ENCODE results near the gene CEP83. TPM values are rescaled to one million over a fixed set of nuclear protein-coding genes. Genes with fewer than 3 reads are reported as not detected.

The CEP83 gene
- total RNA-seq, 2 donors from 2014 or later: 23.3 to 26.3 TPM

GRCh38 chr12:94309373-94309772, 150.3 kb downstream of the CEP83 start:
- Mint-ChIP-seq H3K4me3 (no peak overlapping the region), H3K4me1 (ENCODE audit: low read depth) (peaks cover 39% of the 10 kb centered on the region), H3K36me3 (ENCODE audit: insufficient read depth in 2 of 2) (peaks cover 15 to 34% of the 10 kb centered on the region in 2 donors), H3K27me3 (ENCODE audit: low read depth) (no peaks in the 10 kb centered on the region), H3K9me3 (no peaks in the 10 kb centered on the region), H3K27ac (no peak overlapping the region)
- peak in 1 of 2 donors; percentile 48 for ATAC-seq (replicated peaks in 1 of 2)
- no peak for DNase-seq

- Mint-ChIP-seq H3K27ac (no peak overlapping the region), H3K27me3 (ENCODE audit: low read depth) (no peaks in the 10 kb centered on the region), H3K9me3 (no peaks in the 10 kb centered on the region), H3K4me1 (ENCODE audit: low read depth) (peaks cover 41% of the 10 kb centered on the region), H3K4me3 (no peak overlapping the region), H3K36me3 (ENCODE audit: insufficient read depth in 2 of 2) (peaks cover 15 to 34% of the 10 kb centered on the region in 2 donors)
- ATAC-seq (replicated peaks in 1 of 2) (no peak), DNase-seq (no peak)
These were observed 151.1 kb downstream of the CEP83 start for GRCh38 chr12:94308612-94309011.

- Mint-ChIP-seq H3K27me3 (ENCODE audit: low read depth) (no peaks in the 10 kb centered on the region), H3K4me1 (ENCODE audit: low read depth) (peaks cover 41% of the 10 kb centered on the region), H3K36me3 (ENCODE audit: insufficient read depth in 2 of 2) (peaks cover 23 to 35% of the 10 kb centered on the region in 2 donors), H3K4me3 (peak overlapping the region; percentile 54 to 69), H3K9me3 (no peaks in the 10 kb centered on the region), H3K27ac (peak overlapping the region; percentile 81)
- peak; percentile 72 to 77 for DNase-seq
- peak; percentile 94 to 96 for ATAC-seq (replicated peaks in 1 of 2)
These were observed 154.3 kb downstream of the CEP83 start for GRCh38 chr12:94305130-94305957.

GRCh38 chr12:94304566-94305061, 155.1 kb downstream of the CEP83 start:
- Mint-ChIP-seq H3K9me3 (no peaks in the 10 kb centered on the region), H3K27me3 (ENCODE audit: low read depth) (no peaks in the 10 kb centered on the region), H3K27ac (no peak overlapping the region), H3K4me3 (peak overlapping the region in 1 of 2 donors; percentile 15), H3K36me3 (ENCODE audit: insufficient read depth in 2 of 2) (peaks cover 26 to 36% of the 10 kb centered on the region in 2 donors), H3K4me1 (ENCODE audit: low read depth) (peaks cover 40% of the 10 kb centered on the region)
- DNase-seq (no peak), ATAC-seq (replicated peaks in 1 of 2) (no peak)

GRCh38 chr12:94304012-94304411, 155.7 kb downstream of the CEP83 start:
- H3K9me3 Mint-ChIP-seq: no peaks in the 10 kb centered on the region
- H3K4me1 Mint-ChIP-seq (ENCODE audit: low read depth): peaks cover 34% of the 10 kb centered on the region
- no peak for DNase-seq

DNA sequence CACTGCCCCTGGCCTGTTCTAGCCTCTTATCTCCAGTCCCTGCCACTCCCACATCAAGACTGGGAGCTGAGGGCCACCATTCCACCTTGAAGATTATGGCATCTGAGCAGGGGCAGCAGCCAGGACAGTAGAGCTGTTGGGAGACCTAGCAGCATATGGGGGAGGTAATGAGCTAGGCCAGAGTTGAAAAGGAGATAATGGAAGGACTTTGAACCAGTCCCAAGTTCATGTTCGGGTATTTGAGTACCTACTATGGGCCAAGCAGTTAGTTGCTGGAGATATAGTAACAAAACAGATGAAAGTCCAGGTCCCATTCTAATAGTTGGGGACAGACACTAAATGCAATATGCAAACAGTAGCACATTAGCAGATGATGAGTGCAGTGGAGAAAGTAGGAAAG, 159.8 kb downstream of the CEP83 start:
- Mint-ChIP-seq H3K27ac (no peak overlapping the region), H3K4me3 (no peak overlapping the region), H3K36me3 (ENCODE audit: insufficient read depth in 2 of 2) (peaks cover 16 to 33% of the 10 kb centered on the region in 2 donors), H3K4me1 (ENCODE audit: low read depth) (peaks cover 11% of the 10 kb centered on the region), H3K27me3 (ENCODE audit: low read depth) (no peaks in the 10 kb centered on the region), H3K9me3 (peaks cover 0 to 4% of the 10 kb centered on the region in 2 donors)
- no peak for DNase-seq
- no peak for ATAC-seq (replicated peaks in 1 of 2)

More at GRCh38 chr12:94304012-94304411, 155.7 kb downstream of the CEP83 start:
- Mint-ChIP-seq H3K4me3 (no peak overlapping the region), H3K27me3 (ENCODE audit: low read depth) (no peaks in the 10 kb centered on the region), H3K36me3 (ENCODE audit: insufficient read depth in 2 of 2) (peaks cover 26 to 34% of the 10 kb centered on the region in 2 donors), H3K27ac (no peak overlapping the region)
- no peak for ATAC-seq (replicated peaks in 1 of 2)

- ATAC-seq (replicated peaks in 1 of 2) (no peak), DNase-seq (no peak)
- H3K27ac Mint-ChIP-seq: no peak overlapping the region
- H3K27me3 Mint-ChIP-seq (ENCODE audit: low read depth): no peaks in the 10 kb centered on the region
- peaks cover 0 to 4% of the 10 kb centered on the region in 2 donors for H3K9me3 Mint-ChIP-seq
- no peak overlapping the region for H3K4me3 Mint-ChIP-seq
- peaks cover 15 to 35% of the 10 kb centered on the region in 2 donors for H3K36me3 Mint-ChIP-seq (ENCODE audit: insufficient read depth in 2 of 2)
- H3K4me1 Mint-ChIP-seq (ENCODE audit: low read depth): peaks cover 4% of the 10 kb centered on the region
These were observed 161.7 kb downstream of the CEP83 start for GRCh38 chr12:94297876-94298505.

- ATAC-seq (replicated peaks in 1 of 2): no peak
- peaks cover 0 to 4% of the 10 kb centered on the region in 2 donors for H3K9me3 Mint-ChIP-seq
- no peak for DNase-seq
- no peak overlapping the region for H3K4me3 Mint-ChIP-seq
- H3K4me1 Mint-ChIP-seq (ENCODE audit: low read depth): peaks cover 4% of the 10 kb centered on the region
- H3K36me3 Mint-ChIP-seq (ENCODE audit: insufficient read depth in 2 of 2): peaks cover 14 to 28% of the 10 kb centered on the region in 2 donors
- H3K27me3 Mint-ChIP-seq (ENCODE audit: low read depth): no peaks in the 10 kb centered on the region
- H3K27ac Mint-ChIP-seq: no peak overlapping the region
These were observed 162.5 kb downstream of the CEP83 start for GRCh38 chr12:94297096-94297699.

GRCh38 chr12:94290353-94290752, 169.3 kb downstream of the CEP83 start:
- no peak for DNase-seq
- Mint-ChIP-seq H3K27me3 (ENCODE audit: low read depth) (no peaks in the 10 kb centered on the region), H3K9me3 (no peaks in the 10 kb centered on the region), H3K27ac (no peak overlapping the region), H3K36me3 (ENCODE audit: insufficient read depth in 2 of 2) (peaks cover 3 to 4% of the 10 kb centered on the region in 2 donors), H3K4me1 (ENCODE audit: low read depth) (no peaks in the 10 kb centered on the region), H3K4me3 (no peak overlapping the region)
- ATAC-seq (replicated peaks in 1 of 2): no peak

- H3K4me3 Mint-ChIP-seq: no peak overlapping the region
- no peak for ATAC-seq (replicated peaks in 1 of 2)
- peaks cover 3 to 4% of the 10 kb centered on the region in 2 donors for H3K36me3 Mint-ChIP-seq (ENCODE audit: insufficient read depth in 2 of 2)
- H3K4me1 Mint-ChIP-seq (ENCODE audit: low read depth): no peaks in the 10 kb centered on the region
- peak overlapping the region; percentile 7 for H3K27ac Mint-ChIP-seq
- DNase-seq: no peak
- H3K9me3 Mint-ChIP-seq: no peaks in the 10 kb centered on the region
- H3K27me3 Mint-ChIP-seq (ENCODE audit: low read depth): no peaks in the 10 kb centered on the region
These were observed 170.0 kb downstream of the CEP83 start for GRCh38 chr12:94289461-94290312.

DNA sequence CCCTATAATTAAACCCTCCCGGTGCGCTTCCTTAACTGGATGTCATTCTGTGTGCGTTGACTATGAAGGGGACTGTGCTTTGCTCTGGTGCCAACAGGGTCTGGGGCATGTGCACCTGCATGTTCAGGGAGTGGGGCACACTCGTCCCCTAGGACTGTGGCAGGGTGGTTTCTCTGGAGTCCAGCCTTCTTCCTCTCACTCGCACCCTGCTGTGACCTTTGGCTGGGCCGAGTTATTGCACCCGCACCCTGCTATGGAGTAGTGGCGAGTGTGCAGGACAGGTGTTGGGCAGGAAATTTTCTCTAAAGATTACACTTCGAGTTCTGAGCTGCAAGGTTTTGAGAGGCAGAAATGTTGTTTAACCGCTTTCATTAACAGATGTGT, 172.4 kb downstream of the CEP83 start:
- ATAC-seq (replicated peaks in 1 of 2): no peak
- no peak overlapping the region for H3K27ac Mint-ChIP-seq
- no peak for DNase-seq
- H3K27me3 Mint-ChIP-seq (ENCODE audit: low read depth): no peaks in the 10 kb centered on the region
- H3K9me3 Mint-ChIP-seq: no peaks in the 10 kb centered on the region
- H3K36me3 Mint-ChIP-seq (ENCODE audit: insufficient read depth in 2 of 2): peaks cover 2% of the 10 kb centered on the region in 2 donors
- peaks cover 14% of the 10 kb centered on the region for H3K4me1 Mint-ChIP-seq (ENCODE audit: low read depth)
- H3K4me3 Mint-ChIP-seq: no peak overlapping the region

- Mint-ChIP-seq H3K27me3 (ENCODE audit: low read depth) (no peaks in the 10 kb centered on the region), H3K4me1 (ENCODE audit: low read depth) (peaks cover 19% of the 10 kb centered on the region), H3K36me3 (ENCODE audit: insufficient read depth in 2 of 2) (peaks cover 2 to 3% of the 10 kb centered on the region in 2 donors), H3K27ac (no peak overlapping the region), H3K4me3 (no peak overlapping the region), H3K9me3 (no peaks in the 10 kb centered on the region)
- ATAC-seq (replicated peaks in 1 of 2): no peak
- DNase-seq: no peak
These were observed 173.0 kb downstream of the CEP83 start for GRCh38 chr12:94286583-94287244.
